Astrocyte (in vitro differentiated cells and primary cell): ENCODE data around the gene STON2. TPM values are rescaled to one million over a fixed set of nuclear protein-coding genes. Genes with fewer than 3 reads are reported as not detected.

Experiments
- DNase-seq: peaks from one replicate; pipeline ENCODE4 v3.0.0-alpha.2; 2010; ENCODE audit warnings: low read depth
- FAIRE-seq: peaks from 2 replicates; lab custom pipeline; 2011; peaks lifted over from hg19 to GRCh38; lab: Jason Lieb, UNC
- H2AFZ ChIP-seq: 2 replicates; pipeline ENCODE4 v1.6.0; 2012; ENCODE audit warnings: low read depth, low read length, inconsistent platforms
- H3K27ac ChIP-seq: 2 replicates; pipeline ENCODE4 v1.5.1; 2011; ENCODE audit warnings: low read depth, low read length, inconsistent platforms
- H3K27me3 ChIP-seq: 2 replicates; pipeline ENCODE4 v1.6.0; 2011; ENCODE audit warnings: low read length, inconsistent platforms; ENCODE audit not compliant: insufficient read depth
- H3K36me3 ChIP-seq: 2 replicates; pipeline ENCODE4 v1.5.1; 2011; ENCODE audit warnings: low read length, inconsistent platforms; ENCODE audit not compliant: insufficient read depth
- H3K4me1 ChIP-seq: 2 replicates; pipeline ENCODE4 v1.5.1; 2011; ENCODE audit warnings: low read length, inconsistent platforms; ENCODE audit not compliant: insufficient read depth
- H3K4me2 ChIP-seq: 2 replicates; pipeline ENCODE4 v1.6.0; 2012; ENCODE audit warnings: low read length, inconsistent platforms
- H3K4me3 ChIP-seq: 2 replicates; pipeline ENCODE4 v1.5.1; 2011; ENCODE audit warnings: low read depth, mild to moderate bottlenecking, low read length, inconsistent platforms; ENCODE audit not compliant: insufficient read depth
- H3K79me2 ChIP-seq: 2 replicates; pipeline ENCODE4 v1.6.0; 2012; ENCODE audit warnings: mild to moderate bottlenecking, low read length, inconsistent platforms; ENCODE audit not compliant: insufficient read depth
- H3K9ac ChIP-seq: 2 replicates; pipeline ENCODE4 v1.6.0; 2012; ENCODE audit warnings: mild to moderate bottlenecking, low read length, inconsistent platforms
- H3K9me3 ChIP-seq: 2 replicates; pipeline ENCODE4 v1.5.1; 2012; ENCODE audit warnings: low read depth, mild to moderate bottlenecking, low read length, inconsistent platforms; ENCODE audit not compliant: insufficient read depth
- H4K20me1 ChIP-seq: 2 replicates; pipeline ENCODE4 v1.6.0; 2012; ENCODE audit warnings: low read length, inconsistent platforms; ENCODE audit not compliant: insufficient read depth
- H3K27ac Mint-ChIP-seq: one replicate; pipeline ENCODE4 v1.8.0; 2021; ENCODE audit warnings: mild to moderate bottlenecking, mixed read lengths; ENCODE audit not compliant: unreplicated experiment
- H3K27me3 Mint-ChIP-seq: one replicate; pipeline ENCODE4 v1.8.0; 2021; ENCODE audit warnings: low read depth, mixed read lengths; ENCODE audit not compliant: unreplicated experiment
- H3K36me3 Mint-ChIP-seq: one replicate; pipeline ENCODE4 v1.8.0; 2021; ENCODE audit warnings: low read depth, mixed read lengths; ENCODE audit not compliant: unreplicated experiment
- H3K4me1 Mint-ChIP-seq: one replicate; pipeline ENCODE4 v1.8.0; 2021; ENCODE audit warnings: low read depth, mixed read lengths; ENCODE audit not compliant: unreplicated experiment
- H3K4me3 Mint-ChIP-seq: one replicate; pipeline ENCODE4 v1.8.0; 2021; ENCODE audit warnings: mild to moderate bottlenecking, moderate library complexity, mixed read lengths; ENCODE audit not compliant: unreplicated experiment
- H3K9me3 Mint-ChIP-seq: one replicate; pipeline ENCODE4 v1.8.0; 2021; ENCODE audit warnings: mild to moderate bottlenecking, mixed read lengths; ENCODE audit not compliant: unreplicated experiment
- EZH2 ChIP-seq: IDR thresholded peaks from 2 replicates; pipeline ENCODE4 v1.6.1; 2012; ENCODE audit warnings: mild to moderate bottlenecking, low read length, inconsistent platforms; ENCODE audit not compliant: insufficient read depth
- total RNA-seq: library from RNA; stranded (reverse); gene quantifications from 2 replicates; pipeline ENCODE4 v1.2.1, GENCODE V29; 2021
- TF ChIP-seq, protein P1 (sequence below): IDR thresholded peaks from 2 replicates; pipeline ENCODE4 v1.5.1; 2011; ENCODE audit warnings: low read depth, mild to moderate bottlenecking, inconsistent platforms, low read length, moderate library complexity; ENCODE audit not compliant: insufficient read depth

The STON2 gene
- total RNA-seq, 1 donor from 2014 or later, result 52.9 TPM

DNA sequence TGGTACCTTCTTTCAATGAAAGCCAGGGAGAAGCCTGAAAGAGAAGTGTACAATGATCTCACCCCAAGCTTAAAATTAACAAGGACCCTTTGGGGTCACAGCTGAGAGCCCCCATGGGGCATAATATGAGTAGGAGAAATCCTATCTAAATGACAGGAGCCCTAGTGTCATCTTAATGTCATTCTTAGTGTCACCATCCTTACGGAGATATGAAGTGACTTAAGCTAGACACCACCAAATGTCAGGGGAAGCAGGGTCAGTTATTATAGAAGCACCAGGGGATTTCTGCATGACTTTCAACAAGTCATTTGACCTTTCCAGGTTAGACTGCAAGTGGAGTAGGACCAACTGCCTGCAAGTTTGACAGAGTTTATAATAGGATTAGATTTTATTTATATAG, 28.9 kb upstream of the STON2 start:
- Histone ChIP-seq H3K9me3 (no peaks in the 10 kb centered on the region), H3K79me2 (no peaks in the 10 kb centered on the region), H3K36me3 (no peaks in the 10 kb centered on the region), H4K20me1 (no peaks in the 10 kb centered on the region), H3K27me3 (peaks cover 13% of the 10 kb centered on the region), H3K27ac (no peak overlapping the region), H3K4me3 (no peak overlapping the region), H3K9ac (no peak overlapping the region), H2AFZ (no peak overlapping the region), H3K4me2 (no peak overlapping the region), H3K4me1 (no peaks in the 10 kb centered on the region)
- Mint-ChIP-seq H3K36me3 (no peaks in the 10 kb centered on the region), H3K4me1 (peaks cover 3% of the 10 kb centered on the region), H3K27me3 (peaks cover 3% of the 10 kb centered on the region), H3K9me3 (peaks cover 6% of the 10 kb centered on the region), H3K27ac (no peak overlapping the region), H3K4me3 (no peak overlapping the region)
- FAIRE-seq (no peak), DNase-seq (no peak)
- TF ChIP-seq, protein P1, sequence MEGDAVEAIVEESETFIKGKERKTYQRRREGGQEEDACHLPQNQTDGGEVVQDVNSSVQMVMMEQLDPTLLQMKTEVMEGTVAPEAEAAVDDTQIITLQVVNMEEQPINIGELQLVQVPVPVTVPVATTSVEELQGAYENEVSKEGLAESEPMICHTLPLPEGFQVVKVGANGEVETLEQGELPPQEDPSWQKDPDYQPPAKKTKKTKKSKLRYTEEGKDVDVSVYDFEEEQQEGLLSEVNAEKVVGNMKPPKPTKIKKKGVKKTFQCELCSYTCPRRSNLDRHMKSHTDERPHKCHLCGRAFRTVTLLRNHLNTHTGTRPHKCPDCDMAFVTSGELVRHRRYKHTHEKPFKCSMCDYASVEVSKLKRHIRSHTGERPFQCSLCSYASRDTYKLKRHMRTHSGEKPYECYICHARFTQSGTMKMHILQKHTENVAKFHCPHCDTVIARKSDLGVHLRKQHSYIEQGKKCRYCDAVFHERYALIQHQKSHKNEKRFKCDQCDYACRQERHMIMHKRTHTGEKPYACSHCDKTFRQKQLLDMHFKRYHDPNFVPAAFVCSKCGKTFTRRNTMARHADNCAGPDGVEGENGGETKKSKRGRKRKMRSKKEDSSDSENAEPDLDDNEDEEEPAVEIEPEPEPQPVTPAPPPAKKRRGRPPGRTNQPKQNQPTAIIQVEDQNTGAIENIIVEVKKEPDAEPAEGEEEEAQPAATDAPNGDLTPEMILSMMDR, result no peak
- no peak for TF ChIP-seq EZH2

DNA sequence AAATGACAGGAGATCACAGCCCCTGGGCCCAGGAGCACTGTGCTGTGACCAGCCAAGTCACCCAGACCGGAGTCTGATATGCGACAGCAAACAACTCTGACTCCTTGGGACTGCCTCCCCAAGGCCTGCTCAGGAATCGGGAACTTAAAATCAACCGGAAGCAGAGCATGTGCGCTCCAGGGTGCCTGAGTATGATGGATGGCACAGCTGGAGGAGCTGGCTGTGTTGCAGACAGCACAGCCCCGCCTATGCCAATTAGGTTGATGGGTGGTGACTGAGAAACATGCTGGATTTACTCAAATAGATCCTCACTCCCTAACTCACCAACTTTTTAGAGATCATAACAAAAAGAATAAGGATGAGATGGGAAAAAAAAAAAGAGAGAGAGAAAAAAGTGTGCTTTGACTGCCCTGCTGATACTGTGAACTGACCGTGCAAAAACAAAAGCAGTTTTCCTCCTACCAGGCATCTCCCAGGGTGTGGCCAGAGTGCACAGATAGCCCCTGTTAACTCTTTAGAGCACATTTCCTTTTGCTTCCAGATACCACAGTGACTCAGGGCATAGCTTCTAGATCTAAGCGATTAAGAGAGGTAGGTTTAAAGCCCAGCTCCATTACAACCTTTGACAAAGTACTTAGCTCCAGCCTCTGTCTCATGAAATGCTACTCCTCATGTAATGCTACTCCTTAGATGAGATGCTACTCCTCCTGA, 27.4 kb upstream of the STON2 start:
- H3K4me3 Mint-ChIP-seq, result no peak overlapping the region
- Histone ChIP-seq H2AFZ (no peak overlapping the region), H3K27me3 (no peaks in the 10 kb centered on the region), H3K36me3 (no peaks in the 10 kb centered on the region), H4K20me1 (no peaks in the 10 kb centered on the region), H3K4me2 (no peak overlapping the region), H3K9ac (no peak overlapping the region), H3K9me3 (no peaks in the 10 kb centered on the region), H3K4me3 (no peak overlapping the region), H3K27ac (no peak overlapping the region), H3K4me1 (no peaks in the 10 kb centered on the region), H3K79me2 (no peaks in the 10 kb centered on the region)
- peaks cover 3% of the 10 kb centered on the region for H3K4me1 Mint-ChIP-seq
- DNase-seq (no peak), FAIRE-seq (no peak)
- no peak for TF ChIP-seq EZH2
- TF ChIP-seq, protein P1, result no peak
- H3K36me3 Mint-ChIP-seq, result no peaks in the 10 kb centered on the region
- no peak overlapping the region for H3K27ac Mint-ChIP-seq
- no peaks in the 10 kb centered on the region for H3K27me3 Mint-ChIP-seq
- peaks cover 4% of the 10 kb centered on the region for H3K9me3 Mint-ChIP-seq

DNA sequence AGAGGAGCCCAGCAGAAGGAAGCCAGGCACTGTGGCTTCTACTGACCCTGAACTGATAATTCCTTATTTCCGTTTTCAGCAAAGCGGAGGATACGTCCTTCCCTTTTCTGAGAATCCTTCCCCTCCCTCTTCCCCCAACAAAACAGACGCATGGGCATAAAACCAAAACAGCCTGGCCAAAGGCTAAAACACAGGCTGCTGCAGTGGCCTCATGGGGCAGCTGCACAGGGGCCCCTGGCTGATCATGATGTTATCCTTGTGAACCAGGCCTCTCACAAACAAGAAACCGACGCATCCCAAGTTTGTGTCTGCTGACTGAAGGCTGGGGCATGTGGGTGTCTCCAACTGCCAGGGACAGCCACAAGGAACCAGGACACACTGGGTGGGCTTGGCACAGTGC, 23.4 kb upstream of the STON2 start:
- no peak overlapping the region for H2AFZ ChIP-seq
- TF ChIP-seq, protein P1, result no peak
- TF ChIP-seq EZH2, result no peak
- no peak overlapping the region for H3K27ac Mint-ChIP-seq
- no peak overlapping the region for H3K9ac ChIP-seq
- H3K27me3 ChIP-seq, result no peaks in the 10 kb centered on the region
- H3K4me2 ChIP-seq, result no peak overlapping the region
- no peaks in the 10 kb centered on the region for H3K79me2 ChIP-seq
- H3K27me3 Mint-ChIP-seq, result no peaks in the 10 kb centered on the region
- H3K4me3 Mint-ChIP-seq, result no peak overlapping the region
- H3K27ac ChIP-seq, result no peak overlapping the region
- DNase-seq (no peak), FAIRE-seq (no peak)
- no peaks in the 10 kb centered on the region for H3K36me3 ChIP-seq
- no peaks in the 10 kb centered on the region for H3K9me3 ChIP-seq
- H3K4me1 ChIP-seq, result no peaks in the 10 kb centered on the region
- H3K4me1 Mint-ChIP-seq, result peaks cover 3% of the 10 kb centered on the region
- H3K36me3 Mint-ChIP-seq, result no peaks in the 10 kb centered on the region
- H4K20me1 ChIP-seq, result no peaks in the 10 kb centered on the region
- H3K9me3 Mint-ChIP-seq, result peaks cover 1% of the 10 kb centered on the region
- H3K4me3 ChIP-seq, result no peak overlapping the region
